GM18861 (cell line): ENCODE data around the gene RPTOR.

Experiments used
- ATAC-seq: cut with Tn5 transposase; IDR thresholded peaks from one replicate; pipeline ENCODE4 v1.9.1; 2021; ENCODE audit not compliant: unreplicated experiment

The RPTOR gene

GRCh38 chr17:80981062-80981902 lies 436.6 kb downstream of the RPTOR start:
- ATAC-seq, result no peak

DNA sequence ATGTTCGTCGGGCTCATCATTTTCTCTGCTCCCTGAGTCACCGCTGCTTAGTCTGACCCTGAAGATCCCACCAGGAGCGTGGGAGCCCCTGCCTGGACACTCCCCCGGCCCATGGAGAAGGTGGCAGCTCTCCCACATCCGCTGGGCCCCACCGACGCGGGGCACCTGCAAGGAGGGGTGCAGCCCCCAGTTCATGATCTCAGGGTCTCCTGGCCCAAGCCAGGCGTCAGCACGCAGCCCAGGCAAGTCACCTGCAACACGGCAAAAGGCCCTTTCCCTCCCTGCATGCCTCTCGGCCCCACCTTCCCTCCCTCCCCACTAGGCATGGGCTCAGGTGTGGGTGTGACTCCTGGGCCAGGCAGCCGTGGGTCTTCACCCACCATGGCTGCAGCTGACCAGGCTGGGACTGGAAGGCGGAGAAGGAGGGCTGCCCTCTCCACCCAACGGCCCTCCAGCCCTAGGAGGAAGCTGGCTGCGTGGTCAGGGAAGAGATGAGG lies 437.3 kb downstream of the RPTOR start:
- ATAC-seq, result no peak

GRCh38 chr17:80982426-80982974 lies 437.9 kb downstream of the RPTOR start:
- ATAC-seq, result no peak

DNA sequence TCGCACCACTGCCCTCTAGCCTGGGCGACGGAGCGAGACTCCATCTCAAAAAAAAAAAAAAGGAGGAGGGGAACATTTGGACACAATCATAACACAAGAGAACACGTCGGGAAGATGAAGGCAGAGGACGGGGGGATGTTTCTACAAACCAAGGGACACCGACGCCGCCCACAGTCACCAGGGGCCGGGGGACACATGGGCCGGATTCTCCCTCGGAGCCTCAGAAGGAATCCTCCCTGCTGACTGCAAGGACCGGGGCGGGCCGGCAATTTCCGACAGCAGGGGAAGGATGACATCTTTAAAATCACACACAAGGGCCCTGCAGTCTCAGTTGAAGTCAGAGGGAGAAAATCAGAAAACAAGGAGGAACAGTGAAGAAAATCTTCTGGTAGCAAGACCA lies 438.9 kb downstream of the RPTOR start:
- ATAC-seq, result no peak

DNA sequence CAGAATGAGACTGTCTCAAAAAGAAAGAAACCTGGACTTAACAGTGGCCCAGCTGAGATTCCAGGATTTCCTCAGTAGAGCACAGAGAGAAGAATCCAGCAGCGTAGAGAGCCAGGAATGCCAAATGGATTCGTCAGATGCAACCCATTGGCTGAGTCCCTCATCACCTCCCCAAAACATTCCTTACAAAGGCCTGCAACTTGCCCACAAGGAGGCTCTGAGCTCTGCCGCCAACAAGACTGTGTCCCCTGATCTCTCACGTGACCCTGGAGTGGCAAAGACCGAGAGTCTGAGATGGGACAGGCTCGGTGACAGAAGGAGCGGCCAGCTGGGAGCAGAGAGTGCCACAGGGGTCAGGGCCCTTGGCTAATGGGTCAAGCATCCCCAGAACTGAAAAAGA lies 440.1 kb downstream of the RPTOR start:
- ATAC-seq, result no peak

- no peak for ATAC-seq
These were observed 441.4 kb downstream of the RPTOR start for GRCh38 chr17:80986046-80986445.

DNA sequence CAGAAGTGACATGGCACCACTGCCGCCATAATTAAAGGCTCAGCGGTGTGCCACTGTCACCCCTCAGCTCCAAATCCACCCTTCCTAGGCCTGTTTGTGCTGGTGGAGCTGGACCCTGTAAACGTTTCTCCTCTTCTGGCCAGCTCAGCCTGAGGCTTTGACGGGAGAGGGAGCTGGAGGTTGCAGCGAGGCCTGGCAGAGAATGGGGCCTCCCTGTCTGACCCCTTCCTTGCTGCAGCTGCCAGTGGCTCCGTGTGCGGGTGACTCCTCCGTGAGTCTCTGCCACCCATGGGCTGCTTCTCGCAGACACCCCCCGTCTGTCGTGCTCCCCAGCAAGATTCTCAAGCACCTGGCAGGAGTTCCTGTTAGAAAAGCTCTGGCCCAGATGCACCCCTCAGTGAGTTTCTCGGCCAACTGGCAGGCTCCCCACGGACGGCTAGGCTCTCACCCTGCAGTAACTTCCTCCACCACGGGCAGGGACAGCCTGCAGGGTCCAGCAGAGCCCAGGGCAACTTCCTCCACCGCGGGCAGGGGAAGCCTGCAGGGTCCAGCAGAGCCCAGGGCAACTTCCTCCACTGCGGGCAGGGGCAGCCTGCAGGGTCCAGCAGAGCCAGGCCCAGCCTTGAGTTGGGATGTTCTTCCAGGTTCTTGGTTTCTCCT lies 442.3 kb downstream of the RPTOR start:
- ATAC-seq, result no peak

GRCh38 chr17:80987941-80988461 lies 443.4 kb downstream of the RPTOR start:
- no peak for ATAC-seq

DNA sequence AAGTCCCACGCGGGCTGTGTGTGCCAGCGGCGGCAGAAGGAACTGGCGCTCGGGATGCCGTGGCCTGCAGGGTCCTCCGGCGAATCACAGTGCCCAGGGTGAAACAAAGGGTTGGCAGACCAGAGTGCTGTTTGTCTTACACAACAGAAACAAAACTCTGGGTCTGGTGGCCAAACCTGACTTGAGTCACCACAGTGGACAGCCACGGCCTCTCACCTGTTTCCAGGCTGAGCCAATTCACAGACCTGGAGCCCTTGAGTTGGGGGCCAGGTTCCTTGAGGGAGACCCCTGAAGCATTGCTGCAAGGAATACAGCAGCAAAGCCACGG lies 444.9 kb downstream of the RPTOR start:
- no peak for ATAC-seq

- no peak for ATAC-seq
These were observed 446.4 kb downstream of the RPTOR start for GRCh38 chr17:80990921-80991644.

GRCh38 chr17:80991645-80992076 lies 447.0 kb downstream of the RPTOR start, which contains the start of gene CHMP6:
CHMP6 (plus strand) TSS chr17:80991841; CDS start chr17:80991919, 78 bp downstream.
- no peak for ATAC-seq

DNA sequence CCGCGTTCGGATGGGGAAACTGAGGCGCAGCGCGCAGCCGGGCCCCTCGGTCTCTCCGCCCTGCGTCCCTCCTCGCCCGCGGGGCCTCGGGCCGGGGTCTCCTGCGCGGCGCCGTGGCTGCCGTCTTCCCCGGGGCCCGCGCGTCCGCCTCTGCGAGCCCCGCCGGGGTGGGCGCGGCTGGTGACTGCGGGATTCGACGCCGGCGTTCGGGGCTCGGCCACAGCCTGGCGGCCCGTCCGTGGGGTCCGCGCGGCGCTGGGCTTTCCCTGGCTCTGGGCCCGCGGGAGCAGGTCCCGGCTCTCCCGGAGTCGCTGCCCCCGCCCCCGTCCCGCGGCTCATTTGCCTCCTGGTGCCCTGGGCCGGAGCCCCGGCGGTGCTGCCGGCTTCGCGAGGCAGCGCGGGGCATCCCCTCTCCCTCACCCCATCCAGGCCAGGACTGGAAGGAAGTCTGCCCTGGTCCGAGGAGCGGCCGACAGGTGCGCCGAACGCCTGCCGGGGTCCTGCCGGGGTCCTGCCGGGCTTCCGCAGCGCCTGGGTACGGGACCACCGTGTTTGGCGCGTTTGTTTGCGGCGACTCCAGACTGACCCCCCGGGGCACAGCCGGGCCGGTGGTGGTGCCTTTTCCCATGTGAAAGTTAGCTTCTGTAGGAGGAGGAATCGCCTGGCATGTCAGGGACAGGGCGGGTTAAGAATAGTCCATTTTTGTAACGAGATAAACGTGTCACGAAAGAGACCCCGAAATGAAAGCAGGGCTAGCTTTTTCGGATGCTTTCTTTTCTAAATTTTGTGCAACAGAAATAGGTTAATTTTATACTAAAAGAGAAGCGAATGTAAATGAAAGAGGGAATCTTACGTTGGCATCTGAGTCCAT lies 447.7 kb downstream of the RPTOR start:
- no peak for ATAC-seq

GRCh38 chr17:80992948-80993624 lies 448.4 kb downstream of the RPTOR start:
- no peak for ATAC-seq

- ATAC-seq, result no peak
These were observed 450.5 kb downstream of the RPTOR start for GRCh38 chr17:80995131-80995530.

GRCh38 chr17:80996422-80997305 lies 452.0 kb downstream of the RPTOR start:
- ATAC-seq, result no peak

GRCh38 chr17:80997424-80998117 lies 452.9 kb downstream of the RPTOR start:
- no peak for ATAC-seq

DNA sequence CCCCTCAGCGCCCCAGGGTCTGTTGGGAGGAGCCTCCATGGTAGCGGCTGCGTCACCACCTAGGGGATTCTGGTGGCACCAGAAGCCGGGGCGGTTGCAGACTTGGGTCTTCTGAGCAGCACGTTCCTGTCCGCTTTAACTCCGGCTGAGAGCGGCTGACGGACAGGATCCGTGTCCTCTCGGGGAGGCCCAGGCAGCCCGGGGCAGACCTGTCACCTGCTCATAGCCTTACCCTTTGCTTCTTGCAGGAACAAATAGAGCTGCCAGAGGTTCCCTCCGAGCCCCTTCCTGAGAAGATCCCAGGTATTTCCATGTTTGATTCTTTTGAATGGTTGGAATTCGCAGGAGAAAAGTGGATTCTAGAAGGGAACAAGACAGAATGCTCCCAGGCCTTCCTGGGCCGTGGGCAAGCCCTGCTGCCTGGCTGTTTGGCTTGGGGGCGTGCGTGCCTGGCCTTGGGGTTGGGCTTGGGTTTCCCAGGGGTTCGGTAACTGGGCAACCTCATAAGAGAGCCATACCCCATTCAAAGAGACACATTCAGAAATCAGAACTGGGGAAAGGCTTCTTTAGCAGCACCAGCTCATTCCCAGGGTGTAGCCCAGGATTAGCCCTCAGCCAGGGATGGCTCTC lies 453.6 kb downstream of the RPTOR start:
- ATAC-seq, result no peak
